Measurements from ENCODE around the gene SSNA1. TPM values are rescaled to one million over a fixed set of nuclear protein-coding genes. Genes with fewer than 3 reads are reported as not detected.

Gene SSNA1
- total RNA-seq, 6 experiments from 2014 or later: 21.5 to 53.3 (median 25.5) TPM

DNA sequence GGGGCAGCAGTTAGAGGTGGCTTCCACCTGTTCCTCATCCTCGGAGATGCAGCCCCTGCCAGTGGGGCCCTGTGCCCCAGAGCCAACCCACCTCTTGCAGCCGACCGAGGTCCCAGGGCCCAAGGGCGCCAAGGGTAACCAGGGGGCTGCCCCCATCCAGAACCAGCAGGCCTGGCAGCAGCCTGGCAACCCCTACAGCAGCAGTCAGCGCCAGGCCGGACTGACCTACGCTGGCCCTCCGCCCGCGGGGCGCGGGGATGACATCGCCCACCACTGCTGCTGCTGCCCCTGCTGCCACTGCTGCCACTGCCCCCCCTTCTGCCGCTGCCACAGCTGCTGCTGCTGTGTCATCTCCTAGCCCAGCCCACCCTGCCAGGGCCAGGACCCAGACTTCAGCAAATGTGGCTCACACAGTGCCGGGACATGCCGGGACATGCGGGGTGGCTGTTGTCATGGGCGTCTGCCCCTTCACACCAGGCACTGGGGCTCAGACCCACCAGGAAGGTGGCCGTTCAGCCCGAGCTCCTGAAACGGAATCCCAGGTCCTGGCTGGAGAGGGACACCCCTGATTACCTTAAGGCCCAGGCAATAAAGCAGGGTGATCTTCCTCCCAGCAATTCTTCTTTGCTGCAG, 37.3 kb downstream of the SSNA1 start:
- H3K9me3 ChIP-seq: no peaks in the 10 kb centered on the region
- TF ChIP-seq, protein P1, sequence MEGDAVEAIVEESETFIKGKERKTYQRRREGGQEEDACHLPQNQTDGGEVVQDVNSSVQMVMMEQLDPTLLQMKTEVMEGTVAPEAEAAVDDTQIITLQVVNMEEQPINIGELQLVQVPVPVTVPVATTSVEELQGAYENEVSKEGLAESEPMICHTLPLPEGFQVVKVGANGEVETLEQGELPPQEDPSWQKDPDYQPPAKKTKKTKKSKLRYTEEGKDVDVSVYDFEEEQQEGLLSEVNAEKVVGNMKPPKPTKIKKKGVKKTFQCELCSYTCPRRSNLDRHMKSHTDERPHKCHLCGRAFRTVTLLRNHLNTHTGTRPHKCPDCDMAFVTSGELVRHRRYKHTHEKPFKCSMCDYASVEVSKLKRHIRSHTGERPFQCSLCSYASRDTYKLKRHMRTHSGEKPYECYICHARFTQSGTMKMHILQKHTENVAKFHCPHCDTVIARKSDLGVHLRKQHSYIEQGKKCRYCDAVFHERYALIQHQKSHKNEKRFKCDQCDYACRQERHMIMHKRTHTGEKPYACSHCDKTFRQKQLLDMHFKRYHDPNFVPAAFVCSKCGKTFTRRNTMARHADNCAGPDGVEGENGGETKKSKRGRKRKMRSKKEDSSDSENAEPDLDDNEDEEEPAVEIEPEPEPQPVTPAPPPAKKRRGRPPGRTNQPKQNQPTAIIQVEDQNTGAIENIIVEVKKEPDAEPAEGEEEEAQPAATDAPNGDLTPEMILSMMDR (IDR thresholded peaks at IDR 0.05): no peak
- no peak for TF ChIP-seq POLR2A (IDR thresholded peaks at IDR 0.05)
- WGBS (ENCODE audit: insufficient coverage, low coverage, low lambda C conversion rate, missing lambda C conversion rate): 68% methylated on average over 6 of the region's 21 CpGs
- H3K4me1 ChIP-seq: peaks cover 0 to 19% (median 5%) of the 10 kb centered on the region in 4 donors
- no peak overlapping the region for H3K4me3 ChIP-seq
- DNase-seq (no peak), ATAC-seq (no peak)
- H3K36me3 ChIP-seq: no peaks in the 10 kb centered on the region
- H3K27me3 ChIP-seq: no peaks in the 10 kb centered on the region
- intact Hi-C loops (cut with DNase I): no loop called here
- no peak overlapping the region for H3K27ac ChIP-seq

DNA sequence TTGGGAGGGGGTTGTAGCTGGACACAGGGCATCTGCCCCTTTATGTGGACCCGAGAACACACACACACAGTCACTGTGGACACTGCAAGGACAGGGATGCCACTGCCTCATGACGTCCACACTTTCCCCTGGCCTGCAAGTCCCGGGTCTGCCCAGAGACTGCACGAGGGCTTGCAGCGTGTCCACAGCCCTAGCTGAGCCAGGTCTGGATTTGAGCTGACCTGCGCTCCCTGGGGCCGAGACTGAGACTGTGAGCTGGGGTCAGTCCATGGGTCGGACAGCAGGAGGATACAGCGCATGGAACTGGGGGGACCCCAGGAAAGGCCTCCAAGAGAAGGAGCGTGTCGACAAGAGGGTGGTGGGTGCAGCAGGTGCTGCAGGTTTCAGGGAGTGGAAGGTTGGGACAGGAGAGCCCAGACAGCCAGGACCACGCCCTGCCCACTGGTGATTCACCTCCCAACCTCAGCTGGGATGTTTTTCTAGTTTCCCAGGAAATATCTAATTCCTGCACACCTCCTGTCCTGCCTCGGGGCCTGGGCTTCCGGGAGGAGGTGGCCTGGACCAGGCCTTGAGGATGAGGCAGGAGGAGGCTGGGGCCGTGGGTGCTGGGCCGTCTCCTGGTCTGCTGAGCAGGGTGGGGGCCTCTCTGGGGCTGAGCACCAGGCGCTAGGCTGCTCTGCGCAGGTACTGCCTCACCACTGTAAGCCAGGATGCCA, 38.0 kb downstream of the SSNA1 start:
- intact Hi-C loops (cut with DNase I): no loop called here
- Histone ChIP-seq H3K9me3 (no peaks in the 10 kb centered on the region), H3K27me3 (no peaks in the 10 kb centered on the region), H3K36me3 (no peaks in the 10 kb centered on the region), H3K4me1 (peaks cover 0 to 17% (median 5%) of the 10 kb centered on the region in 4 donors), H3K4me3 (no peak overlapping the region), H3K27ac (no peak overlapping the region)
- TF ChIP-seq, protein P1 (IDR thresholded peaks at IDR 0.05): no peak
- no peak for ATAC-seq
- no peak for DNase-seq
- 47% methylated on average over 3 of the region's 18 CpGs for WGBS (ENCODE audit: insufficient coverage, low coverage, low lambda C conversion rate, missing lambda C conversion rate)

DNA sequence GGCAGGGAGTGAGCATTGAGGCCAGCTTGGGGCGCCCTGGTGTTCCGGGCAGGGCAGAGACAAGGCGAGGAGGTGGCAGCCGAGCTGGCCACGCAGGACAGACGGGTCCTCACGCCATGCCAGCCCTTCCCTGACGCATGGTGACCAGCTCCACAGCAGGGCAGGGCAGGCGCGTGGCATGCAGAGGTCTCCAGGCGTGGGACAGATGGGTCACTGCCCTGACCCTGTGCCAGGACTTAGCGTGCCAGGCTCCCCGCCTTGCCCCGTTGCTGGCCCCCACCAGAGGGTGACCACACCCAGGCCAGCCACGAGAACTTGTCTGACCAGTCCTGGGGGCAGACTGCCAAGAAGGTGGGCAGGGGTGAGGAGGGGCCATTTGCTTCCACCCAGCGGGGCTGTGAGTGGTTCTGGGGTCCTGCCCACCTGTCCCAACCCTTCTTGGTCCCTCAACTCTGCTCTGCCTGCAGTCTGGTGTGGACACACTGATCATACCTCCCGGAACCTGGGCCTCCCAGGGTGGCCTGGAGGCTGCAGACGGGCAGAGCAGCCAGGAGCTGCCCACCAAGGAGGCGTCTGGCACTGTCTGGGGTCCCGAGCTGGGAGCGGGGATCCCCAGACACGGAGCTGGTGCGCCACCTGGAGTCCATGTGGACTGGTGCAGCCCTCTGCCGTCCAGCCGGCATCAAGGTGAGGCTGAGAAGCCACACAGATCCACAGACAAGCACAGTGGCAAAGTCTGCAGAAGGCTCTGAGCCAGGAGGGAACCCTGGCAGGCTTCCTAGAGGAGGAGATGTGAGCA, 38.8 kb downstream of the SSNA1 start, which contains the start of gene RNF224:
Gene RNF224 (plus strand): TSS at position 449 of the 799 bp plus-strand sequence. CDS start 834 bp downstream, outside the sequence.
- no peak within 1 kb of the TSS for H3K27ac ChIP-seq
- no peaks in the 10 kb centered on the region for H3K9me3 ChIP-seq
- WGBS (ENCODE audit: insufficient coverage, low coverage, low lambda C conversion rate, missing lambda C conversion rate): 0% methylated on average over 3 of the region's 25 CpGs
- H3K4me1 ChIP-seq: peaks cover 0 to 16% (median 5%) of the 10 kb centered on the region in 4 donors
- intact Hi-C loops (cut with DNase I): no loop called here
- ATAC-seq: peak; percentile 54 to 61 (median 58)
- DNase-seq: peak; percentile 82 to 84 (median 83)
- H3K27me3 ChIP-seq: no peaks in the 10 kb centered on the region
- TF ChIP-seq, protein P1 (IDR thresholded peaks at IDR 0.05): peak; percentile 89 to 97 (median 94)
- no peak for TF ChIP-seq POLR2A (IDR thresholded peaks at IDR 0.05)
- no peak within 1 kb of the TSS for H3K4me3 ChIP-seq
- H3K36me3 ChIP-seq: no peaks in the 10 kb centered on the region

GRCh38 chr9:137227853-137228505, 39.5 kb downstream of the SSNA1 start:
- TF ChIP-seq, protein P1 (IDR thresholded peaks at IDR 0.05): no peak
- no peak for TF ChIP-seq POLR2A (IDR thresholded peaks at IDR 0.05)
- Histone ChIP-seq H3K27ac (no peak overlapping the region), H3K9me3 (no peaks in the 10 kb centered on the region), H3K4me1 (peaks cover 0 to 10% (median 4%) of the 10 kb centered on the region in 4 donors), H3K27me3 (no peaks in the 10 kb centered on the region), H3K36me3 (no peaks in the 10 kb centered on the region), H3K4me3 (no peak overlapping the region)
- WGBS (ENCODE audit: insufficient coverage, low coverage, low lambda C conversion rate, missing lambda C conversion rate): 33% methylated on average over 3 of the region's 18 CpGs
- DNase-seq (no peak), ATAC-seq (no peak)
- intact Hi-C loops (cut with DNase I): no loop called here
